Measurements from ENCODE around the gene USP46. TPM values are rescaled to one million over a fixed set of nuclear protein-coding genes. Genes with fewer than 3 reads are reported as not detected.

Gene USP46
- total RNA-seq, 1 donor from 2014 or later = 12.7 TPM

DNA sequence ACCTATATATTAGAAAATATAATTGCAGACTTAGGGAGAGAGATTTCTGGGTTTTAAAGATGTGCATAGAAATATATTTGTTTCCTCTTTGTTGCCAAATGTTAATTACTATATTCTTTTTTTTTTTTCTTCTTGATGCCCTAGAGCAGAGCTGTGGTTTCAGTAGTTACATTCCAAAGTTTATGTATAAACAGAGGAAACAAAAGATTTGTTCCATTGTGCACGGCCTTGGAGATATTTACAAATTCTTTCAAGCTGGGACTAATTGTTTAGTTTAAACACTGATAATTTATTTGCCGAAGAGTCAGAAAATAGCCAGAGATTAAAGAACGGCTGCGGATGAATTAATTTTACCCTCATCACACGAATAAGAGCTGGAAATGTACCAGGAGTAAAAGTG, 85.1 kb downstream of the USP46 start:
- no peak for DNase-seq (ENCODE audit: low read depth, low spot score)

DNA sequence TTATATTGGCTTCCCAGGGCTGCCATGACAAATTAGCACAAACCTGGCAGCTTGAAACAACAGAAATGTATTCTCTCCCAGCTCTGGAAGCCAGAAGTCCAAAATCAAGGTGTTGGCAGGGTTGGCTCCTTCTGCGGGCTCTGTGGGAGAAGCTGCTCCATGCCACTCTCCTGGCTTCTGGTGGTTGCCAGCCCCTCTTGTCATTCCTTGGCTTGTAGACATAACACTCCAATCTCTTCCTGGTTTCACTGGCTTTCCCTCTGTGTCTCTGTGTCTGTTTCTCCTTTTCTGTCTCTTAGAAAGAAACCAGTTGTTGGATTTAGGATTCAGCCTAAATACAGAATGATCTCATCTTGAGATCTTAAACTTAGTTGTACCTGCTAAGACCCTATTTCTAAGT, 85.5 kb downstream of the USP46 start:
- DNase-seq (ENCODE audit: low read depth, low spot score) = no peak

DNA sequence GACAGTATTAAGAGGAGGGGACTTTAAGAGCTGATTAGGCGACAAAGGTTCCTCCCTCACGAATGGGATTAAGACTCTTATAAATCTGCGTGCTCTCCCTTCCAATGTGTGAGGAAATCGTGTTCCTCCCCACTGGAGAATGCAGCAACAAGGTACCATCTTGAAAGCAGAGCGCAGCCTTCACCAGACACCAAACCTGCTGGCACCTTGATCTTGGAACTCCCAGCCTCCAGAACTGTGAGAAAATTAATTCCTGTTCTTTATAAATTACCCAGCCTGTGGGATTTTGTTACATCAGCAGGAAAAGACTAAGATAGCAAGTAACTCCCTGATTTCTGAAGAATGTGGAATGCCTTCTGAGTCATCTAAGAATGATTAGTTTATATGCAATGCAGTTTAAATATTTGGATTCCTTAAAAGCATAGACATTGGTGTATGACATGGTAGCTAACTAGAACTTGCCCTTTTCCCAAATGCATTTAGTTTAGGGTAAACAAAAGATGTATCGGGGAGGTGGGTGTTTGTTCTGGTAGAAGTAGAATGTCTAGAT, 86.1 kb downstream of the USP46 start:
- no peak for DNase-seq (ENCODE audit: low read depth, low spot score)

DNA sequence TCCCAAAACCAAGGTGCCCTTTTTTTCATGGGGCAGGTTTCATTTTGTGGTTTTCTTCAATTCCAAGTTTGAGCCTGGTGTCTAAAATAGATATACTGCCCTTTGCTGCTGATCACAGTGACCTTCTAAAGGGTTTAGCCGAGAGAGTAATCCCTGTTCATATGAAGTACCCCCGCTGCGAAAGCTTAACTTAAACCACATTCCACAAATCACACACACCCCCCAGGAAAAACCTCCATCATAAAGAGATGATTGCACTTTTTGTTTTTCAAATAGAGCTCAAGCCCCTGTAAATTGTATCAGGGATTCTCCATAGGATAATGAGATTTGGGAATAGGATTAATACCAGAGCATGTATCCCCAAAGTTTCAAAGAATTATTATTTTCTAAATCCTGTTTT, 90.8 kb downstream of the USP46 start:
- no peak for DNase-seq (ENCODE audit: low read depth, low spot score)

DNA sequence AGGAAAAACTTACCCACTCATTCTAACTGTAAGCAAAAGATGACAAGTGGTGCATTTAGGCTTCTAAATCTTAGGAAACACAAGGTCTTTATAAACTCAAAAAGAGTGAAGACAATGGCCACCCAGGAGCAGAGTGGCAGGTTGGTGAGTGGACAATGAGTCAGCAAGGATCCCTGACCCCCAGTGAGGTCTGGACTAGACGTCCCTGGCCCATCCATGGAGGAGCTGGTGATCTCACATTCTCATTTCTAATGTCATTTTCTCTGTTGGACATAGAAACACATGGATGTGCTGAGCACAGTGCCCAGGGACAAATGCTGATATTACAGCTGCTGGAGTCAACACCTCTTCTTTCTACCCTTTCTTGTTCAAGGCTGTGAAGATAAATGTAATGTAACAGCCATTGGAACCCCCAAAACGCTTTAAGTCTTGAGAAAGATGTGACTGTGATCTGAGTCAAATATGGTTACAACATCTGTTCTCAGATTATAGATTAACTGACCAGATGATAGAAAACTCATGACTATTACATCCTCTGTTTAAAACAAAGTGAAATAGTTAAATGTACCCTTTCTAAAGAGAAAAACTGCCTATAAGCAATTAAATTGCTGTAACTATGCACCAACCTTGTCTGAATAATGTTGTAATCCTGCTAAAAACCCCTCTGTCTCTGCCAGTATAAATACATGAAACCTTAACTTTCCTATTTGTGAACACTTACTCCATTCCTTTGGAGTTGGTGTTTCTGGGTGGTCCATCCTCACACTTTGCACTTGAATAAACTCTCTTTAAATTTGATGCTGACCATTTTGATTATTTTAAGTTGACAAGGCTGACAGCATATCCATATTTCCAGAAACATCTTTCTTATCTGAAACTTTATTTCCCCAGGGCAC, 92.7 kb downstream of the USP46 start:
- DNase-seq (ENCODE audit: low read depth, low spot score) = no peak

DNA sequence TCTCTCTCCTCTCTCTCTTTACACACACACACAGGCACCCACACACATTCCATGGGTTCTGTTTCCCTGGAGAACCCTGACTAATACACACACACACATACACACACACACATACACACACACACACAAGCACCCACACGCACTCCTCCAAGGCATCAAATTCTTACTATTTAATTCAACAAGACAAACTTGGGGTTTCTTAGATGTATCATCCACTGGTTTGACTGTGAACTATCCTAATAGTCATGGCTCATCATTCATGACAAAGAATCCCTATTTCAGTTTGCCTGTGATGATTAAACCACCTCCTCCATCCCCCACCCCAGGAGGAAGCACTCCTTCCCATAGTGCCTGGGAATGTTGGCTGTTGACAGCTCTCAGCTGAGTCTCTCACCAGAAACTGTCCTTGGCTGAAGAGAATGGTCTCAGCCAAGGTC, 98.2 kb downstream of the USP46 start:
- DNase-seq (ENCODE audit: low read depth, low spot score) = no peak

DNA sequence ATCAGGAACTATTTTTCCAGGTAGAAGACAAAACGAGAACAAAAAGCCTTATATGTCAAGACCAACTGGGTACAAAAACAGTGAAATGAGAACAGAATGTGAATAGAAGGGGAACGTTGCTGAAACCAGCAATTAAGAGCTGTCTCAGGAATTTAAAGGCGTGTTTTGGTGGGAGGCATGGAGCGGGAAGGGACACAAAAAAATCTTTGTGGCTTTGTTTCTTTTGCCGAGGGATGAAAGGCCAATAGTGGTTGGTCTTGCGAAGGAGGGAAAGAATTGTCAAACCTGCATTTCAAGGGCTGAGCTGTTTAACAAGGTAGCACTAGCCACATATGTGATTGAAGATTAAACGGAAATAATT, 103.8 kb downstream of the USP46 start:
- DNase-seq (ENCODE audit: low read depth, low spot score) = no peak

DNA sequence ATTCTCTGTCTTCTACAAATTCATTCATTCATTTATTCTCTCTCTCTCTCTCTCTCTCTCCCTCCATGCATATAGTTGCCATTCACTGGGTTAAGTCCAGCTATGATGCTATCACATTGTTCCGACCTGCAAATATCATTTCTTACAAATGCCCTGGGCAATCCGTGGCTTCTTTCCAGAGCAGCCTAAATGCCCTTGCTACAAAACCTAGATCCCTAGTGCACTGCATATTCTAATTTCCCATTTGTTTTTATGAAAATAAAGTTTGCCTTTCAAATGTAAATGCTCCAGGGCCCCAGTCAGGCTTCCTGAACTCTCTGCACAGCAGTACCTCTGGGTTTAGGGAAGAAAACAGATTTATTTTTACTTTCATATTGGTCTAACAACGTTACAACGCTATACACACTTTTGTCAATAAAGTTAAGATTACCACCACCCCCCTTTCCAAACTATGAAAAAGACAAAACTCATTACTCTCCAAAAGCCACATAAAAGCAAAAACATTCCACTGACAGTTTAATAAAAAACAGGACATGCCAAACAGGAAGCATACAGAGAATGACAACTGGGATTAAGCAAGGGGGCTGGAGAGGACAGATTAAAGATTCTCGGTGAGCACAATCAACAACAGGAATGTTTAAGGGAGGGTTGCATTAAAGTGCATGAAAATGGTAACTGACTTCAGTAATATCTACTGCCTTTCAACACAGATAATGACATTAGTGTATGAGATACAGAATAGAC, 104.3 kb downstream of the USP46 start:
- DNase-seq (ENCODE audit: low read depth, low spot score) = no peak

DNA sequence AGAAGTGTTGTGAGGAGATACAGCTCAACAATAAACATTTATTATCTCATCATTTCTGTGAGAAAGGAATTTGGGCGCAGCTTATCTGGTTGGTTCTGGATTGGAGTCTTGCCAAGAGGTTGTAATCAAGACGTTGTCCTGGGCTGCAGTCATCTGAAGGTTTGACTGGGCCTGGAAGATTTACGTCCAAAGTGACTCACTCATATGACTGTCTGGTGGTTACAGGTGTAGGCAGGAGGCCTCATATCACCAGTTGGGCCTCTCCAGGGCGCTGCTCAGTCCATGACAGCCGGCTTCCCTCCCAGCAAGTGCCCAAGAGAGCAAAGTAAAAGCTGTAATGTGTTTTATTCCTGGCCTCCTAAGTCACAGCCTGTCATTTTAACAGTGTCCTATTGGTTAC, 106.3 kb downstream of the USP46 start:
- no peak for DNase-seq (ENCODE audit: low read depth, low spot score)

DNA sequence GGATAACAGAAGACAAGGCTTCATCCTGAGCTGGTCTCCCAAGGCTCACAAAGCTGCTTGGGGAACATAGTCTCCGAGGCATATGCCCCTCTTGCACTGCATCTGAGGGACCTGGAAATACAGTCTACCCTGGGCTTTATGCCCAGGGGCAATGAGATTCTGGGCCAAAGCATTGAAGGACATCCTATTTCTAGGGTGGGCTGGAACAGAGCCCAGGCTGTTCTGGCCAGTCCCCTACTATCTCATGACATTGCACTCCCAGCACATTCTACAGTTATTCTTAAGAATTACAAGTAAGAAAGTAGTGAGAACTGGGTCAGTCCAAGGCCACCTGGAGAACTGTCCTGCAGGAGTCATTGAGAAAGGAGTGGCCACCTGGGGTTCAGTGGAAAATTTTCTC, 107.6 kb downstream of the USP46 start:
- DNase-seq (ENCODE audit: low read depth, low spot score) = no peak

DNA sequence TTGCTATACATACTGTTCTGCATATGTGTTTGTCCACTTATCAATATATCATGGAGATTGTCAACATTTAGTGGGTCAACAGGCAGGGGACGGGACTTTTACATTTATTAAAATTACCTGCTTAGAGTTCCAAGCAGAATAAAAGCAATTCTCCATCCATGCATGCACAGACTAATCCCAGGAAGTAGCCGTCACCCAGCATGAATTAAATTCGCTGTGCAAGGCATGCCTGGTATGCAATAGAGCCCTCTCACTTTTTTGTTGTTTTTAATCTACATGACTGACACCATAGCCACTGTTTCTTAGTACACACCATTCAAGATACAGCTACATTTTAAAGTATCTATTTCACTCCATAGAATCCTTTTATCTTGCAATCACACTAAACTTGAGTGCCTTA, 108.9 kb downstream of the USP46 start:
- no peak for DNase-seq (ENCODE audit: low read depth, low spot score)

DNA sequence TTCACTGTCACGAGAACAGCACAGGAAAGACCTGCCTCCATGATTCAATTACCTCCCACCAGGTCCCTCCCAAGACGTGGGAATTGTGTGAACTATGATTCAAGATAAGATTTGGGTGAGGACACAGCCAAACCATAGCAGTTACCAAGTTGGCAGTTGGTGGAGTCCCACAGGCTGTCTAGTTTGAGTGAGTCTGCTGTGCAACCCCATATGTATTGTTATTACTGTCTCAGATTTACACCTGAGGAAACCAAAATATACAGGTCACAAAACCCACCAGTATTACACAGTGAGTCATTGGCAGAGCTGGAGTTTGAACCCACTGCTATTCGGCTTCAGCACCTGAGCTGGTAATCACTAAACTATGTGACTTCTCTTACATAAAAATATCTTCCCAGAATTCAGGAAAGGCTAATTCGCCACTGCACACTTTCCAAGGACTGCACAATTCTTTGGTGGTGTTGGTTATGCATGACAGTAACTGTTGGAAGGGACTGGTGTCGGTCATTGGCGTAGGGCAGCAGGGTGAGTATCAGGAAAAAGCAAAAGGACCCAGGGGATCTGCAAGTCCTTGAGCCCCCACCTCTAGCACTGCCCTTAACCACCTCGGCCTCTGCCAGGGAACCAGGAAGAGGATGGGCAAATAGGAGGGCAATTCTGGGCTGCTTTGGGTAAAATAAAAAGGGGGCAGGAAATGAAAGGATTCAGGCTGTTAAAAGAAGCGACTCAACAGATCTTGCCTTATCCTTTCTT, 110.1 kb downstream of the USP46 start:
- DNase-seq (ENCODE audit: low read depth, low spot score) = no peak

DNA sequence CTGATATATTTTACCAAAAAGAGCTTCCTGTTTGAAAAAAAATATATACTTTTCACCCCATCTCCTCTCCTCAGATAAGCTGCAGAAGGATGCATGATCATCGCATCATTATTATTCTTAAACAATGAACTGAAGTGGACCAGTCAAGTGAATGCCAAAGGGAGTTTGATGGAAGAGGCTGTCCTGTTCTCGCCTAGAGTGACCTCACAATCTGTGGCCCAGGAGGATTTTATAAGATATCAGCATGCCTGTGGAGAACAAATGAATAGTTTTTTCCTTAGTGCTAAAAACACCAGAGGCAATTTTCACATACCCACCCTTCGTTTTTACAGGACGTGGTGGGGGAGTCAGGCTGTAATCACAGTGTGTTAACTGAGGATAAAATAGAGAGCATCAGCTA, 112.7 kb downstream of the USP46 start:
- no peak for DNase-seq (ENCODE audit: low read depth, low spot score)

DNA sequence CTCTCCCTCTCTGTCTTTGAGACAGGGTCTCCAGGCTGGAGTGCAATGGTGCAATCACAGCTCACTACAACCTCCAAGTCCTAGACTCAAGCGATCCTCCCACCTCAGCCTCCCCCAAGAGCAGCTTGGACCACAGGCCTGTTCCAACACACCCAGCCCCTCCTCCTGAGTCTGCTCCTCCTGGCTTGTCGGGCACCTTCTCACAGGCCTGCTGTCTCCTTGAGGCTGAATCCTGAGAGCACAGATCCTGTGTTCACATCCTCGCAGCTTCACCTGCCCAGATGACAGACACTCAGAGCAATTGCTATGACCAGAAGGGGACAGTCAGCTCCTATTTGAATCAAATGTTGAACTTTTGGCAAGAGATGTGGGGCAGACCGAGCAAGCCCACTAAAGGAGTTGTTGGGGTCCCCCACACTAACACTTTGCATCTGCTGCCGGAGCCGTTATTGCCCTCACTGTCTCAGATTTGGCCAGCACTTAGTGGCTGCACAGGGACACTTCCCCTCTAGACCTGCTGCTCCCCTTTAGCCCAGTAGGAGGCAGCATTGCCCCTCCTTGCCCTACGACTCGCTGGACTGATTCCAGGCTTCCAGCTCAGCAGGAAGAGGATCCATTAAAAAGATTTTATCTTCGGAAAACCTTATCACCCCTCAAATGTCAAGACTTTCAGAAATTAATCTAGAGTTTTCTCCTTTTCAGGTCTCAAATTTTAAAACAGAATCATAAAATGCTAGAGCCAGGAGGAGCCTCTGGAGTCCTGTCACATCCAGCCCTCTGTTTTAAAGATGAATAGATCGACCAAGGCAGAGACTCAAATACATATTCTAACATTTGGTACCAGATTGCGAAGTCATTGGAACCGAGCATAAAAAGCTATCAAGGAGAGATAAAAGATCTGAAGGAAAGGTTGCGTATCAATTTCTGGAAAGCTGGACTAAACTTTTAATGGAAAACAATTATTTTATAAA, 113.7 kb downstream of the USP46 start:
- DNase-seq (ENCODE audit: low read depth, low spot score) = no peak

Other genes starting within 250 kb of the USP46 start
- gene ERVMER34-1, start 92.1 kb upstream of the USP46 start, total RNA-seq = under 0.01 TPM in 1 of 2 replicates, not detected in the other
- gene RASL11B, start 203.0 kb upstream of the USP46 start, total RNA-seq = 0.11 TPM in 1 of 2 replicates, not detected in the other

Measured in pulmonary artery endothelial cell (primary cell).